GM19372 (cell line): ENCODE results near the gene ADGRB2.

Source experiments
- ATAC-seq: cut with Tn5 transposase; IDR thresholded peaks from one replicate; pipeline ENCODE4 v1.9.1; 2021; ENCODE audit warnings: mild to moderate bottlenecking, low read depth, moderate library complexity; ENCODE audit not compliant: unreplicated experiment

Gene ADGRB2

GRCh38 chr1:31765516-31765915 is 1.4 kb upstream of the ADGRB2 start:
- no peak for ATAC-seq

- ATAC-seq = no peak
Measured at GRCh38 chr1:31765041-31765467, 914 bp upstream of the ADGRB2 start.

GRCh38 chr1:31763671-31764311 is 349 bp downstream of the ADGRB2 start:
- ATAC-seq = no peak

DNA sequence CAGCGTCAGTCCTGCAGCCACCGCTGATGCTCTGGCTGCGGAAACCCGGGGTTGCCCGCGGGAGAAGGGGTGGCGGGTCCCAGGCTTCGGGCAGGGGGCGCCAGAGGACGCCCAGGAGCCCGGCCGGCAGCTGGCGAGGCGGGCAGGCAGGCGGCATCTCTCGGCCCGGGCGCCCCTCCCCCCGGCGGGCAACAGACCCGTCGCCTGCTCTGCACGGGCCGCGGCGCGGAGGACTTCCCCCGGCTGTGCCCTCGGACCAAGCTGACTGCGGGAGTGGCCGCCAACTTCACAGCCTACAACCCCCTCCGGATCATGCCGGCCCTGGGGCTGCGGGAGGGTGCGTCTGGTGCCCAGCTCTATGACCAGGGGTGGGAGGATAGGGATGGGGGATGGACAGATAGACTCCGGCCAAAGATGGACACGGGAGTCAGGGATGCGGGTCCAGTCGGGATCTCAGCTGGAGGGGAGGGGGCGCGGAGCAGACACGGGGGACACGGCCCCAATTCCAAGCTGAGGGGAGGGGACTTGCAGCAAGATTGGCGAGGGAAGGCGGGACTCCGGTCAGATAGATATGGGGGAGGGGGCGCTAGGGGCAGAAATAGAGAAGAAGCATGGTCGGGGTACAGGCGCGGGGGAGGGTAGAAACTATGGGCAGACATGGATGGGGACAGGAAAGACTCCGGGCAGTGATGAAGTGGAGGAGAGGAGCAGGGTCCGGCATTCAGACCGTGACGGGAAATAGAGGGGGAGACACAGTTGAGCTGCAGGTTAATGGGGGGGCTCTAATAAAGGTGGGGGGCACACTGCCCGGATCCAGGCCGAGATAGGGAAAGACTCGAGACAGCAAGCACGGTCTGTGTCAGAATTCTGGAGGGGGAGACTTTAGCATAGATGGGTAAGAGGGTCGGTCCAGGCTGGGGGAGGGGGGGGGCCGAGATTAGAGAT is 1.1 kb downstream of the ADGRB2 start:
- no peak for ATAC-seq

- ATAC-seq = no peak
Measured at GRCh38 chr1:31762323-31762722, 1.8 kb downstream of the ADGRB2 start.

- no peak for ATAC-seq
Measured at GRCh38 chr1:31761883-31762282, 2.3 kb downstream of the ADGRB2 start.

GRCh38 chr1:31760471-31761470 is 3.4 kb downstream of the ADGRB2 start:
- ATAC-seq = no peak

DNA sequence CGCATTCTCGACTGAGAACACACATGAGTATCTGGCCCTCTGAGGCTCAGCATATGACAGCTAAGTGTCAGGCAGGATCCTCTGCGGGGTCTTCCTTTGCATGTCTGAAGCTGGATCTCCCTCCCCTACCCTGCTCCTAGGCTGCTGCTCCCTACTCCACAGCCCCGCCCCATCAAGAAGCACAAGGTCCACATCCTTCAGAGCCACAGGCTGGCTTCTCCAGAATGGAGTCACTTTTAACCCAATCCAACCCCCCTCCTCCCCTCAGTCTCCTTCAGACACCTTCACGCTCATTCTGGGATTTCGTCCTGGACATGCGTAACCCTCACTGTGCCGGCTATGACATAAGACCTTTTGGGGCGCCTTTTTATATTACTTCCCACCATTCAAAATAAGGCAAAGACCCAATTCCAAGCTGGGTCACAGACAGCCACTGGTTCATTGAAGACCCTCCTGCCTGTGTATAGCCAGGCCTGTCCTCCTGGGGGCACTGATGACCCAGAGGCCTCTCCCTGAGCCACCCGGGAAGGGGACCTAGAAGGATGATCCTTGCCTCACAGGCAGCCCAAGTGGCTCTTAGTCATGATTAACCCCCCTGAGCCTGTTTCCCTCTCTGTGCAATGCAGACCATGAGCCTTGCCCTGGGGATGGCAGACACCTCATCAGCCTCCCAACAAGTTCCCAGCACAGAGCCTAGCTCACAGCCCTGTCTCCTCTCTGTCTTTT is 4.7 kb downstream of the ADGRB2 start:
- ATAC-seq = no peak

- no peak for ATAC-seq
Measured at GRCh38 chr1:31758823-31759222, 5.3 kb downstream of the ADGRB2 start.

GRCh38 chr1:31757989-31758388 is 6.2 kb downstream of the ADGRB2 start:
- no peak for ATAC-seq

DNA sequence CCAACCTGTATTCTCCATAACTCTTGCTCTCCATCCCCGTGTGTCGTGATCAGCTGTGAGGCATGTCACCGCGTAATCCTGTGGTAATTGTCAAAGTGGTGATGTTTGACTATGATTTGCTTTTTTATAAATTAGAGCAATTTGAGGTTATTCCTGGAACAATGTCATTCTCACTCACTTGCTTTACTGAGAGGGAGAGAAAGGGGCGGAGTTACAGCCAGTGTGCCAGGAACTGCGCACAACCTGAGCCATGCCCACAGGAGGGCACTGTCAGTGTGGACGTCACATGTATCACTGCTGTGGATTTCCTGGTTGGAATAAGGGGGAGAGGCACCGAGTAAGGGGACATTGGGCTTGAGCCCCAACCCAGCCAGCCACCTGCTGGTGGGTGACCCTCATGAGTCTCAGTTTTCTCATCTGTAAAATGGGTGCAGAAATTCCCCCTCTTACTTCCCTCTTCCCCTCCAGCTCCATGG is 6.9 kb downstream of the ADGRB2 start:
- no peak for ATAC-seq

- no peak for ATAC-seq
Measured at GRCh38 chr1:31756578-31756977, 7.6 kb downstream of the ADGRB2 start.

DNA sequence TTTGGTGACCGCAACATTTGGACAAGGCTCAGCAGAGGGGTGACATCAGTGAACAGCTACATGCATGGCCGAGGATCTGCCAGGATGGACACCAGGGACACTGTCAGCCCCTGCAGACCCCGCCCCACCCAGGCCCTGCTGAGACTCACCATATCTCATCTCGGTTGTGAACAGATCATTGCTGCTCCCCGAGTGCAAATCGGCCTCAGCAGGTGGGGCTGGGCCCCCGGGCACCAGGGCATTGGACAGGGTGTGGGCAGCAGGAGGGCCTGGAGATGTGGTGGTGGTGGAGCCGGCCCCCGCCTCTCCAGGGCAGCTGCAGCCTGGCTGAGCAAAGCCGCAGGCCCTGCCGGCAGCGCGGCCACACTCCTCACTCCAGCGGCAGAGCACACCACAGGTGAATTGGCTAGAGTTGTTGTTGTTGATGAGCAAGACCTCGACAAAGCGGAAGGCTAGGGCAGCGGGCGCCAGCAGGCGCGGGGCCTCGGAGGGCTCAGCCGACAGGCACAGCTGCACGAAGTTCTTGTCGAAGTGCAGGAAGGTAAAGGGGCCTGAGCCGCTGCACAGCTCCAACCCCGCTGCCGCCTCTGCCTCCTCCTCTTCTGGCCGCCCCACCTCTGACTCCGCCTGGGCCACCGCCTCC is 8.2 kb downstream of the ADGRB2 start:
- ATAC-seq = no peak

DNA sequence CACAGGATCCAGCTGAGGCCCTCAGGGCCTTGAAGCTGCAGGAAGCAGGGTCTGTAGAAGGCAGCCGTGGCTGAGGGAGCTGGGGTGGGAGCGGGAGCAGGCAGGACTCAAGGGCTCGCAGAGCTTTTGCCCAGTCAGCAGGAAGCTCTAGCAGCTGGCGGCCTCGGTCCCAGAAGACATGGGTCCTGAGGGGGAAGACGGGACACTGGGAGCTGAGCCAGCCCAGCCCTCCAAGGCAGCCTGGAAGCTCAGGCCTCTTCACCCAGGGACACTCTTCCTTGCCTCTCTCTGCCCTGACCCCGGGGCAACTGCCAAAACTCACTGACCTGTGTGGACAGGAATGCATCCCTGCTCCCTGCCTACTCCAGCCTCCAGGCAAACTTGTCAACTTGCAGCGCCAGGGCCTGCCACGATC is 8.9 kb downstream of the ADGRB2 start:
- ATAC-seq = no peak

DNA sequence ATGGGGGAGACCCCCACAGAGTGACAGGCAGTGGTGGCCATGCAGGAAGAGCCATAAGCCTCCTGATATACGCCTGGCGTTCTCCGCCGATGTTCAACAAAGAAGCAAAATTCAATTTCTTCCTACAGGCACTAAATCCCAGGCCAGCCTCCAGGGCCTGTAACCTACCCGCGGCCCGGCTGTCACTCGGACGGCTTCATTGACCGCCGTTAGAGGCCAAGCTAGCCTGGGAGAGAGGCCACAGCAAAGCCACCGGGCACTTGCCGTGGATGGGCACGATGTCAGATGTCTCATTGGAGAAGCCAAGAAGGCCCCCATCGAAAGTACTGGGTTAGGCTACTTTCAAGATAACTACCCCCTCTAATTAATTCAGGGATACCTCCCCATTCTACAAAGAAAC is 9.7 kb downstream of the ADGRB2 start:
- no peak for ATAC-seq

GRCh38 chr1:31753707-31754349 is 10.3 kb downstream of the ADGRB2 start:
- ATAC-seq = no peak

DNA sequence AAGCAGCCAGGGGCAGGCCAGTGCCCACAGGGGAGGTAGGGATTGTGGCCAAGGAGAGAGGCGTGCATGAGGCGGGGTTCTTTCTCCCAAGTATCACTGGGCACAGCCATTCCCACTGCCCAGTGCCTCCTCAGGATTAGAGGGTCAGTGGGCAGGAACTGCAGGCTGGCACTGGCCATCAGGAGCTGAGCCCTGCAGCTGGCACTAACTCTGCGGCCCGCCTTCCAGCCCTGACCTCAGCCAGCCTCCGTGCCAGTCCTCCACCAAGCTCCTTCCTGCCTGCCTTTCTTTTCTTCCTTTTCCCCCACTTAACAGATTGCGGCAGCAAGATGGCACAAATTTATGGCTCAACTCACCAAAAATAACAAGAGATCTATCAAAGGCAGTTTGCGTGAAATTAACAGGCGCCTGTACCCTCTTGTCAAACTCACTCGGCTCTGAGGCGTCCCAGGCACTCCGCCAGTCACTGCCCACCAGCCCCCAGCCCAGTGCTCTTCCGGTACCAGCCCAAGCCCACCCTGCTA is 11.1 kb downstream of the ADGRB2 start:
- no peak for ATAC-seq

- no peak for ATAC-seq
Measured at GRCh38 chr1:31752258-31752657, 11.9 kb downstream of the ADGRB2 start.

DNA sequence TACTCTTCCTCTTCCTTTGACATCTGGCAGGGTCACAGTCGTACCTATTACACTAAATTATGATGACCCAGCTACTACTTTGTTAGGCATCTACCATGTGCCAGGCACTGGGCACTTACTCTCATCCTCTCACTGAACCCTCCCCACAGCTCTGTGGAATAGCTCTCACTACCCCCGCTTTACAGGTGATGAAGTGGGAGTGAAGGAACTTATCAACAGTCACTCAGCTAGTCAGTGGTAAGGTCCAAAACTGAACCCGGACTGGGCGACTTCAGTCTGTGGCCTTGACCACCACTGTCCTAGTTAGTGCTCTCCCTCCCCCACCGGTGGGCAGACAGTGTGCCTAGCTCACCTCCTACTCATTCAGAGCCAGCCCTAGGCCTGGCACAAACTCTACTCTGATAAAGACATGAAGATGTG is 12.3 kb downstream of the ADGRB2 start:
- no peak for ATAC-seq
